Activated T-cell treated with anti-CD3 and anti-CD28 coated beads for 48 hours (primary cell): ENCODE measurements around the gene LMOD1.
"Not testable (repeated sequence)": the region's sequence is repeated elsewhere in the genome, so short reads cannot be mapped to it uniquely, and the experiment has no call there.

ENCODE experiments used
- DNase-seq: peaks from one replicate; pipeline ENCODE4 v3.0.0-alpha.2; 2020; ENCODE audit warnings: low read depth

The LMOD1 gene

DNA sequence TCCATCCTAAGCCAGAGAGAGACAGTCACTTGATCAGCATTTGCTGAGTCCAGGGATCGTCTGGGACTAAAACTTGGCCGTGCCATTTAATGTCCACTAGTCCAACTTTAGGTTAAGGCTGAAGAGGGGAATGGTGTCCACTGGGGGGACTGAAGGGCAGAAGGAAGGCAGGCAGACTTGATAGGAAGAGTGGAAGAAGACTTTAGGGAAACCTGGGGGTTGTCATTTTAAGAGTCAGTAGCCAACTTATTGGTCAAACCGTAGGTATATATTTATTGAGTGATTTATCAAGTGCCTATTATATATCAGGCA lies 1.3 kb upstream of the LMOD1 start:
- DNase-seq: no peak

DNA sequence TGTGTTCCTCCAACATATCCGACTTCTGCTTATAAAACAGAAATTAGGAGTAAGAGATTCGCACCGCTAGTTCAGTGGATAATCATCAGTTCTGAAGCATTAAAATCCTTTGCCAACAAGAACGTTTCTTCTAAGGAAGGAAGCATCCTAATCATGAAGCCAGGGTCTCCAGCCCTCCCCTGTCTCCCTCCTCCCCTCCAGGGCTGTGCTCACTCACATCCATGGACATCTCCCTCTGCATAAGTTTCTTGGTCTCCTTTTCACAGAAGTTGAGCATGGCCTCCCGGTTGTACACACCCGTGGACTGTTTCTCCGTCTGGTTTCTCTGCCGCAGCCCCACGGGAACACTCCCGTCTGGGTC lies 505 bp downstream of the LMOD1 start:
- no peak for DNase-seq

DNA sequence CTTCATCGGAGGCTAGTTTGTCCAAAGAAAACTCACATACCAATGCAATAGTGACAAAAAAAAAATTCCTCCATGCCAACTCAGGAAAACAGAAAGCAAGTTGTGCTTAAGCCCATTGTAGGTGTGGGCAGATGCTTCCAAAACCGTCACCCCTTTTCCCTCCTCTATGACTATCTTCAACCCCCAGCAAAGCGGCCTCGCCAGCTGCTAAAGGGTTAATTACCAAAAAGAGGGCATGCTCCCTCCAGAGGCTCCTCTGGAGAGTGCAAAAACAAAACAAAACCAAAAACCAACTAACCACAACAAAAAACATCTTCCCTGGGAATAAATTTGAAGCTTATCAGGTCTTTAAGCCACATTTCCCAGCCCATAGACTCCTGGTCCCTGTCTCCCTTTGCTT lies 1.2 kb downstream of the LMOD1 start:
- DNase-seq: no peak

DNA sequence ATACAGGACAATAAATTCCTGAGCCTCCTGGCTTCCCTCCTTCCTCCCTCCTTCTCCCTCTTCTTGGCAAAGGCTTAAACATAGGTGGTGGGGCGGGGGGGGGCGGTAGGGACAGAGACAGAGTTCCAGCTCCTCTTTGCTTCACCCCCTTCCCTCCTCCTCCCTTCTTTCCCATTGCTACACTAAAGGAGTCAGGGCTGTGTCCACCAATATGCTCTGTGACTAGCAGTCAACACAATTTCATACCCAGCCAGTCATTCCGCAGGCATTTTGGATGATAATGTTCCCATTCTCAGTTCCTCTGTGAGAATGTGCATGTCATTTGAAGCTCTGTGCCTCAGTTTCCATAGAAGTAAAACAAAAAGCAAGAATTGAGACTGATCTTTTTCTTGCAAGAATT lies 1.7 kb downstream of the LMOD1 start:
- DNase-seq: no peak

DNA sequence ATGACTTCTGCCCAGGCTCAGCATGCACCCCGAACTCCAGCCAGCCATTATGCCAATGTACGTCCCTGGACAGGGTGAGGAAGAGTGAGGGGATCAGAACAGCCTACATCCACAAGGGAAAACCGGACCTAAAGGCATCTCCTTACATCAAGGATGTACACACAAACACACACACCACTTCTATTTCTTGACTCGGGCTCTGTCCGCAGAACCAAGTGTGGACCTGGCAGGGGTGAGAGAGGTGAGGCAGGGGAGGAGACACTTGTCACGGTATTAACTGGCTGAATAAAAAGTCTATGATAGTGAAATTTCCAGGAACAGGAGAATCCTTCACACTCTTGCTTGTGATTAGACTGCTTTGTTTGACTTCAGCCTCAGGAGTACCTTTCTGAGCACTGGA lies 2.3 kb downstream of the LMOD1 start:
- DNase-seq: no peak

DNA sequence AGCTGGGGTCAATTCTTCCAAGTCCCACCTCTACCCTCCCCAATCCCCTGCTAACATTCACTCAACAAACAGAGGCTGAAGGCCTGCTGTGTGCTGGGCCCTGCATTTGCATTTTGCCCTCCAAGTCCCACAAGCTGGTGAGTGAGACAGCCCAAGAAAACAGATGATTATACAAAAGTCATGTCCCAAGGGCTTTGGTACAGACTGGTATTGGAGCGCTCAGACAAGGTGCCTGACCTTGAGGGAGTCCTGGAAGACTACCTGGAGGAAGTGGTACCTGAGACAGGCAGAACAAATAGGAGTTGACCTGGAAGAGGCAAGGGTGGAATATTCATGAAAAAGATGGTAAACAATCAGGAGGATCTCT lies 4.2 kb downstream of the LMOD1 start:
- no peak for DNase-seq

DNA sequence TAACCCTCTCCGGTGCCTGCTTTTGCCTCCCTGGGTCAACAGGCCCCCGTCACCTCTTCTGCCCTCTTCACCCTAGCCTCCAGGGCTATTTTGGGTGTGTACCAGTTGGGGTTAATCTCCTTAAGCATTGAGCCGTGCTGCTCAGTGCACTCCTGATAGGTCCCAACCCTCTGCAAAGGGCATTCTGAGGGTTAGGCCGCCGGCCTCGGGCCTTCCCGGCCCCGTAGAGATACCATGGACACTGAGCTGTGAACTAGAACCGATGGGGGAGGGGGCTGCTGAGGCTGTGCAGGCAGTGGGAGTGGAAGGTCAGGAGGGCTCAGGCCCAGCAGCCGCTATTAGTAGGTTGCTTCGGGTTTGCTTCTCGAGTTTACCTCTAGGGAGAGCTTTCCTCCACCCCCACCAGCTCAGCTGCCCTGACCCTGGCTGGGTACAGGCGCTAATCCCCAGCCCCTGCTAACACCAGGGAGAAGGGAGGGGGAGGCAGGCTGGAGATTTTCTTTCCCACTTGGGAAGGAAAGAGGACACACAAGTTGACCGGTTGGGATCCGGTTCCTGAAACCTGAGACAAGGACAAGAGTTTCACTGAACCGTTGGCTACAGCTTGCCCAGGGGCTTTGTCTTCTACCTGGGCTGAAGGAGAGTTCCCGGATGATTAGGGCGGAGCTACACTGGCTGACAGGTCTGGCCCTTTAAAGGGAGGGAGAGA lies 4.8 kb downstream of the LMOD1 start:
- DNase-seq: no peak

DNA sequence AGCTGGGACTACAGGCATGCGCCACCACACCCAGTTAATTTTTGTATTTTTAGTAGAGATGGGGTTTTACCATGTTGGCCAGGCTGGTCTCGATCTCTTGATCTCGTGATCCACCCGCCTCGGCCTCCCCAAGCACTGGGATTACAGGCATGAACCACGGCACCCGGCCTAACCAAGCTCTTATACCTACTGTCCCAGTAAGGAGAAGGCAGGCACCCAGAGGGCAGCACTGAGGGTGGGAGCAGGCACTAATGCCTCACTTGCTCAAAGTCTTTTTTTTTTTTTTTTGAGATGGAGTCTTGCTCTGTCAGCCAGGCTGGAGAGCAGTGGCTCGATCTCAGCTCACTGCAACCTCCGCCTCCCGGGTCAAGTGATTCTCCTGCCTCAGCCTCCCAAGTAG lies 6.0 kb downstream of the LMOD1 start:
- DNase-seq: not testable (repeated sequence)

DNA sequence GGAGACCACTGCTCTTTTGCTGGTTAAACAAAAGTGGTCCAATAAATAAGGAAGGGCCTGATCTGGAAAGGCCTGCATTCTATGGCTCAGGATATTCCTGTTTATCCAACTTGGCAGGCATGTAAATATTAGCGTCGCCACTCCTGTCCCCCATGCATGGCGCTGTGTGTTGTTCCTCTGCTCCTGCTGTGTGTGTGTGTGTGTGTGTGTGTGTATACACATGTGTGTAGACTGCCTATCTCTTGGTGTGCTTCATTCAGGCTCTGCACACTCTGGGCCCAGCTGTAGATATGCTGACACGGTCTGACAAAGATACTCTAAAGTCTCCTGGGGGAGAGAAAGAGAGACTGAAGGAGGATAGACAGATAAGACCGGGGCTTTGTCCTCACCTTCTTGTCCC lies 6.8 kb downstream of the LMOD1 start:
- DNase-seq: no peak

DNA sequence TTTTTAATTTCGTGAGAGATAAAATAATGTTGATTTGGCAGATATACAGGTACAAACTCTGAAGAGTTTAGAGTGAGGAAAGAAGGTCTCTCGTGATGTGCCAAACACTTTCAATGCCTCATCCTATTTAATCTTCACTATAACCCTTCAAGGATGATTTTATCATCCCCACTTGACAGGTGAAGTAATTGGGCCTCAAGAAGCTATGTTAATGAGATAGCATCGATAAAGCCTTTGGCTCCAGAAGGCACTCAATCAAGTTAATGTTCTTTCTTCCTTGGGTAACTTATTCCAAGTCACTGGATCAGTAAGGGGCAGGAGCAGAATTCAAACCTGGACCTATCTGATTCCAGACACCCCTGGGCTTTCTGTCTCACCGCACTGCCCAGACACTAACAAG lies 7.2 kb downstream of the LMOD1 start:
- no peak for DNase-seq

DNA sequence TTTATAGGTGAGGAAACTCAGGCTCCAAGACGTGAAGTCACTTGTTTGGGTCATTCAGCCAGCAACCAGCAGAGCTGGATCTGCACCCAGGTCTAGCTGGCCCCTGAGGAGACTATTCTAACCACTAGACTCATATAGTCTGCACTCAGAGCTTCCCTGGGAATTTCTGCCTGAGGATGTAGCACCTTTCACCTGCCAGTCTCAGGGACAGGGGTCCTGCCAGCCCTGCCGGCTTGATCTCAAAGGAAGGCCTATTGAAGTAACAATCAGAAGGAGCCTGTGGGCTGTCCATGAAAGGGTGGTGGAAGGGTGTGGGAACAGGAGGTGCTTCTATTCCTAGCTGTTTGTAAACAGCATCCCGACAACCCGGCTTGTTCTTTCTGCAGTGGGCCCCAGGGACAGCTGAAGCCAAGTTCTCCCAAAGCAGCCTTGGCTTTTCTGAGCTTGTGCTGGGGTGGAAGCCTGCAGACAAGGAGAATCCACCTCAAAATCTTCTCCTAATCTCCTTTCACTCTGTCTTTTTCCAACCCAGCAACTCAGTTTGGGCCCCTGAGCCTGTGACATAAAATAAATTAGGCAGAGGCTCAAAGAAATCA lies 7.8 kb downstream of the LMOD1 start:
- DNase-seq: no peak

DNA sequence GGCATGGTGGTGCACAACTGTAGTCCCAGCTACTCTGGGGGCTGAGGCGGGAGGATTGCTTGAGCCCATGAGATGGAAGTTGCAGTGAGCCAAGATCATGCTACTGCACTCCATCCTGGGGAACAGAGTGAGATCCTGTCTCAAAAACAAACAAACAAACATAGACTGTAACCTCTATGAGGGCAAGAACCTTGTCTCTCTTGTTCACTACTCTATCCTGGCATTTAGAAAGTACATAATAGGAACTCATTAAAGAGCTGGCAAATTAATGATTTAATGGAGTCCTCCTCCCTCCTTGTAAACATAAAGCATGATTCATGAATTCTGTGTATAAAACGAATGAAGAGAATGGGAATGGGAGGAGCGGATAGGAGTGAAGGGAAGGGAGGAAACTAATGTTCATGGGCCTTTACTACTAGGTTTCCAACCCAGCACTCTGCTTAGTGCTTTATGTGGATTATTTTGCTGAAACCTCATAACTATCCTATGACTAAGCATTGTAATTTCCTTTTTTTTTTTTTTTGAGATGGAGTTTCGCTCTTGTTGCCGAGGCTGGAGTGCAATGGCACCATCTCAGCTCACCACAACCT lies 8.6 kb downstream of the LMOD1 start:
- DNase-seq: no peak

DNA sequence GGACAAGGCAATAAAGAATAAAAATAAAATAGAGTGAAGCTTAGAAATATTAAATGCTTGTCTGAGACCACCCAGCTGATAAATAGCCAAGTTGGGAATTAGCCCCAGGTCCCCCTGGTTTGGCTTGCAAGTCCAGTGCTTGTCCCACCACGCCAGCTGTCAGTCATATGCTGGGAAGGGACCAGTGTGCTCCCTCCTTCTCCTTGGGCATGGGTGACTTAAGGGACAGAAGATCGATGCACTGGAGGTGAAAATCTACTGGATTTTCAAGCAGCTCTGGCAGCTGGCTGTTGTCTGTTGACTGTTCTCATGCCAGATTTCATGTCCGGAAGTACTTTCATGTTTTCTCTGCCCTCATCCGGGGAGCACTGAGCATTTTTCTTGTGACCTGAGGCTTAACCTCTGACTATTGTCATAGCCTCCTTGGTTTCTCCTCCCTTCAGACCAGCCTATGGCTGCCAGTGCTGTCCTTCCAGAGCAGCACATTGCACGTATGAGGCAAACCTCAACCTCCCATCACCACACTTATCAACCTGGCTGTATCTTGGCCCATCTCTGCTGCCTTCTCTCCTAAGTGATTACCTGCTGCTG lies 12.4 kb downstream of the LMOD1 start:
- DNase-seq: no peak

DNA sequence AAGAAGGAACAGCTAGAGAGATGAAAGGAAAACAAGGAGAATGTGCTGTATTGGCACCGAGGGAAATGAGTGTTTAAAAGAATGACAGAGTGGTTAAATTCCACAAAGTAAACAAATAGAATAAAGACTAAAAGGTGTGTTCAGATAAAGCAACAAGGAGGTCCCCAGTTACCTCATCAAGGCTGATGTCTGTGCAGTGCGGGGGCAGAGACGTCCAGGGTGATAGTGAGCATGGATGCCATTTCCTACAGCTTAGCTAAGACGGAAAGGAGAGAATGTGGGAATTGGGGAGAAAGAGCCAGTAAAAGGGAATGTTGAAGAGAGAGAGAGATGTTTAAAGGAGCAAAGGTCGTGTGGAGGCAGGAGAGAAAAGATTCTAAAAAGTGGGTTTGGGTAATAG lies 15.5 kb downstream of the LMOD1 start:
- no peak for DNase-seq

DNA sequence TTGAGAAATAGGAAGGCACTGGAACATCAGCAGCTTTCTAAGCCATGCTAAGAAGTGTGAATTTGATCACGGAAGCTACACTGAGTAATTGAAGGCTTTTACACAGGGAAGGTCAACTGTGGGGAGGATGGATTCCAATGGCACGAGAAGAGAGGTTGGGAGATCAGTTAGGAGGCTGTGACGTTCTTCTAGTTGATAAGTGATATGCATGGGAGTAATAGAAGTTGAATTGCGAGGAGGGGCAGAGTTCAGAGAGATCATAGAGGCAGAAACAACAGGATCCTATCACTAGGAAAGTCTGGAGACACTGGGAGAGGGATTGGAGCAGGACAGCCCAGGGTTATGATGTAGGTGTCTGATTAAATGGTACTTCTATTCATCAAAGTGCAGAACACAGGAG lies 16.2 kb downstream of the LMOD1 start:
- DNase-seq: no peak

DNA sequence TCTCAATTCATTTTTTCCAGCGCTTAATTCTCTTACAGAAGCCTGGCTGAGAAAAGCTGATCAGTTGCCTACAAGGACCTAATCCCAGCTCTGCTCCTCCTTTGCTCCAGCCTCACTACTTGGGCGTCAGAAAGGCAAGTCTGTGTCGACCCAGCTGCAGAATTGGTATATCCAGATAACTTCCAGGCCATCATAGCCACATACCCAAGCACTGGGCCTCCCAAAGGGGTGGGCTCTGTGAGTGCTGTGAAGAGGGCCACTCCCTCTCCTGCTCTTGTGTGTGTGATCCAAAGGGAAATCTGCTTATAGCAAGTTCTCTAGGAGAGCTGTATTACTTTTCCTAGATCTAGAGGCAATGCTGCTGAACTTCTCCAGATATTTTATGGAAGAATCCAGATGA lies 18.1 kb downstream of the LMOD1 start:
- DNase-seq: no peak

DNA sequence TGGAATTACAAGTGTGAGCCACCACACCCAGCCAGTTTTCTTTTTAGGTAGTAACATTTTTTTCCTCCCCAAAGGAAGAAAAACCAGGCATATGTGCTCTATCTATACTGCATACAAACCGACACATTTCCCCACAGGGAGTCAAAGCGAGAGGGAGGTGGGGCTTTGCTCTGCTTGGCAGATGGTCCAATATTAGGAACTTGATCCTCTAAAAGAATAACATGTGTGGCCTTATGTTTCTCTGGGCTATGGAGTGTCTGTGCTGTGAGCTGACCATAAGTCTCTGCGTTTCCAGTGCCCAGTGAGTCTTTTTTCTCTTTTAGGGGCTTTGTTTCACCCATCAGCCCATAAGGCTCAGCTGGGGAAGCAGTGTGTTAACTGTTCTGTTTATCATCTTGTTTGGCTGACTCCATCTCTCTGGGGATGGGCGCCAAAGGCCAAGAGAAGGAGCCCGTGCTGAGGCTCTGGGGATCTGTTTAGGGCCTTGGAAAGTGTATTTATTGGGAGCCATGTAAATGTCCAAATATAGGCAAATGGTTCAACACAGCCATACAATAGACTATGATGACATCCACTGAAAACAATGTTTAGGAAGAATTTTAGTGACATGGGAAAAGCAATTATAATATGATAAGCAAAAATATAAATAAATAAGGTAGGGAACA lies 20.2 kb downstream of the LMOD1 start:
- no peak for DNase-seq

DNA sequence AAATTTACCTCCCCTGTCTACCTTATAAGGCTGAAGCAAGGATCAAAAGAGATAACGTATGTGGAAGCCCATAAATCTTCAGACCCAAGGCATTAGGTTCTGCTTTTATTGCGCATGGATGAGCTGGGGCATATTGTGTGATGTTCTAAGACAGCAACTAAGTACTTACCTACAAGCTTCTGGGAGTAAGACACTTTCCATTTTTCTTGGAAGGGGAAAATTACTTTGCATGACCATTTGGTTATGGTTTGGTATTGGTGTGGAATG lies 21.1 kb downstream of the LMOD1 start:
- no peak for DNase-seq

DNA sequence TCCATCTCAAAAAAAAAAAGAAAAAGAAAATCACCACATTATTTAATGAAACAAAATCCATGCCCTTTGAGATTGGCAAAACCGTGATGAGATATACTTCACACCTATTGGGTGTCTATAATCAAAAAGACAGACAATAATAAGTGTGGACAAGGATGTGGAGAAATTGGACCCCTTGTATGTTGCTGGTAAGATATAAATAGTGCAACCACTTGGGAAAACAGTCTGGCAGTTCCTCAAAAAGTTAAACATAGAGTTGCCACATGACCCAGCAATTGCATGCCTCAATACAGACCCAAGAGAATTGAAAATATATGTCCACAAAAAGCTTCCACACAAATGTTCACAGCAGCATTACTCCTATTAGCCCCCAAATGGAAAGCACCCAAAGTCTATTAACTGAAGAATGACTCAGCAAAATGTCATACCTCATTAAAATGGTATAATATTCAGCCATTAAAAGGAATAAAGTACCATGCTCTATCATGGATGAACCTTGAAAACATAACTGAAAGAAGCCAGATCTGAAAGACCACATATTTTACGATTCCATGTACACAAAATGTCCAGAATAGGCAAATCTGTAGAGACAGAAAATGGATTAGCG lies 24.3 kb downstream of the LMOD1 start:
- no peak for DNase-seq

DNA sequence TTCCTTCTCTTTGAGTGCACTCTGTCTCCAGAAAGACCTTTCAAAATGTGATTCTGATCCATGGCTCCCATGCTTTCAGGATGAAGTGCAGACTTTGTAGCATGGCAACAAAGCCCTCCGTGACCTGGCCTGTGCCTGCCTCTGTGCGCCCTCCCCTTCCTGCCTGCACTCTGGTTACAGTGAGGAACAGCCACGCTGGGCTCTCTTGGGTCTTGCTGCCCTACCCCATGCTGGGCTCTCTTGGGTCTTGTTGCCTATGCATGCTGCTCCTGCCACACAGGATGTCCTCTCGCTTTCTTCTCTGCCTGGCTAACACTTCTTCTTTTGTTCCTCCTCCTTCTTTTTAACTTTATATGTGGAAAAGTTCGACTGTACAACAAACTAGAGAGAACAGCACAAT lies 28.0 kb downstream of the LMOD1 start:
- DNase-seq: no peak

DNA sequence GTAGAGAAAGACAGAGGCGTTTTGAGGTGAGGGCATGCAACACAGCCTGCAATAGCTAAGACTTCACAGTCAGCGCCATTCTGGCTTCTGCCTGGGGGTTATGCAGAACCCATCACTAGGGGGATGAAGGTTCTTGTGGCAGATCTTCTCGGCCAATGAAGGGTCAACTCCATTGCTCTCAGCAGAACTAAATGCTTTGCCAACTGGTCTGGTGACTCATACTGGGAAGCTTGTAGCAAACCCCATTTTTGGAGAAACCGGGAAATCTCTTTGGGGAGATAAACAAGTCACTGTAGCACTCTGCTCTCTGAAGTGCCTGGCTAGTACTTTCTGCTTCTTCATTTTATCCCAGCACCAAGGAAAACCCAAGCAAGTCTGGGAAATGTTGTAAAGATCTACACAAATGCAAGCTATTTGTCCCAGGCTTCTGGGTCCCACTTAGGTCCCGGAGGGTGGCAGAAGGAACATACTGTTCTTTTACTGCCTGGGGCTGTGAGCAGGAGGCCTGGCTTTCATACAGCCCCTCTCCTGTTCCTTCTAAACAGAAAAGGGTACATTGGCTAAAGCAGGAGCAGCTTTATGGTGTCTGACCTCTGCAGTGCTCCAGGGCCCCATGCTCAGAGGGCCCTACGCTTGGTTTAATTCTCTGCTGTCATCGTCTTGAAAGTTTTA lies 28.9 kb downstream of the LMOD1 start:
- DNase-seq: no peak

DNA sequence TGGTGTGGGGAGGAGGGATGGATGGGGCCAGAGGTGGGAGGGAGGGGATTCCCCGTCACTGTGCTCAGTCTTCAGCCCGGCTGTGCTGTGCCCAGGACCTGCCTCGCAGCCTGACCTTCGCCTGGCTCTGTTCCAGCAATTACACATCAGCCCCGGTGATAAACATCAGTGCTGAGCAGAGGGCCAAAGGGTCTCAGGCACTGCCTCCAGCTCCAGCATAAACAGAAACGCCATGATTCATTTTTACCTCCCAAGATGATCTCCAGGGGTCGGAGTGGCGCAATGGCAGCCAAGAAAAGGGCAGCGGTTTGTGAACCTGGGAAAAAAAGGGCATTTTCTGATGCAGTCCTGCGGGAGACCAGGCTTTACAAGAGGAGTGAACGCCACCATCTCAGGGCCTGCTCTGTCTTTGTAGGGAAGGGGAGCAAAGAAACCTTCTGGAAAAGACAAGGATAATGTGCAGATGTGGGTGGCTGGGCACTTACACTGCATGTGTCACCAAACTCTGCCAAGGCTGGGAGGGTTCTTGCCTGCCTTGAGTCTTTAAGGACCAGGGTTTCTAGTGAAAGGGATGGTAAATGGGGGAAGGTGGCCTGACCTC lies 29.6 kb downstream of the LMOD1 start:
- DNase-seq: no peak
